HG03045 (cell line): ENCODE results near the gene TLE1.
"Not testable (repeated sequence)": the region's sequence is repeated elsewhere in the genome, so short reads cannot be mapped to it uniquely, and the experiment has no call there.

Experiments used
- ATAC-seq: cut with Tn5 transposase; IDR thresholded peaks from one replicate; pipeline ENCODE4 v1.9.1; 2021; ENCODE audit warnings: mild to moderate bottlenecking, moderate library complexity; ENCODE audit not compliant: unreplicated experiment

The TLE1 gene

DNA sequence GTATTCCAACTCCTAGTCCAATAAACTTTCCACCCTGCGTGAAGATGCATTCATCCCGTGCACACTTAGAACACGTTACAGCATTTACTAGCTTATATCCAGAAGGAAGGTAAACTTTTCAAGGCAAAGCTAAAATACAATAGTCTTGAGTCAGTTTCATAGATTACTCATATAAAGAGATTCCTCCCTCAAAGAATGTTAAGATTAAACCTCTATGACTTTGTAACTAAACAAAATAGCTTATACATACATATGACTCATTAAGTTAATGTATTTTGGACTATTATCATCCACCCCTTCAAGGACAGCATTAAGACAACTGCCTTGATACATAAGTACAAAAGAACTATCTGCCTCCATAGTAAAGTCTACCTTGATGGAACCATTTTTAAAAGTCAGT is 36.1 kb downstream of the TLE1 start:
- ATAC-seq: no peak

DNA sequence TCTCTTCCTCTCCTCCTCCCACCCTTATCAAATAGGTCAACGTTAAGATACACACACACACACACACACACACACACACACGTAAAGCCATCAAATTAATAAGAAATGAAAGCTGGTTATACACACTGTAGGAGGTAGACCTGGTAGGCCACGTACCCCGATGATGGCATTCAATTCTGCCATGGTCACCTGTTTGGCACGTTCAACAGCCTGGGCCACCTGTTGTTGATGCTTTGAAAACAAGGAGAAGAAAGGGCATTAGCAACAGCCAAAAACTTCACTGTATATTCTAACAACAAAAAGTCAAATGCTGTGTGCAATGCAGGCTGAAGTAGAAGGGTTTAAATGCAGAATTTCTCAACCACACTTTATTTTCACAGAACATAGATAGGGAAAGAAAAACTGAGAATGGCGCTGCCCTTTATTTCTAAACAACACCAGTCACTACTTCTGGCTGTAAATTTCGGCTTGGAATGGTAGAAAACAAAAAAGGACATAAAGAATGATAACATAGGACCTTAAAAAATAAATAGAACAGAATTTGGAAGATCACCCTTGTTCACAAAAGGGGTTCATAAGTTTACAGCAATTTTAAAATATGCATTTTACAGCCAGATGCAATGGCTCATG is 37.2 kb downstream of the TLE1 start:
- ATAC-seq: no peak

DNA sequence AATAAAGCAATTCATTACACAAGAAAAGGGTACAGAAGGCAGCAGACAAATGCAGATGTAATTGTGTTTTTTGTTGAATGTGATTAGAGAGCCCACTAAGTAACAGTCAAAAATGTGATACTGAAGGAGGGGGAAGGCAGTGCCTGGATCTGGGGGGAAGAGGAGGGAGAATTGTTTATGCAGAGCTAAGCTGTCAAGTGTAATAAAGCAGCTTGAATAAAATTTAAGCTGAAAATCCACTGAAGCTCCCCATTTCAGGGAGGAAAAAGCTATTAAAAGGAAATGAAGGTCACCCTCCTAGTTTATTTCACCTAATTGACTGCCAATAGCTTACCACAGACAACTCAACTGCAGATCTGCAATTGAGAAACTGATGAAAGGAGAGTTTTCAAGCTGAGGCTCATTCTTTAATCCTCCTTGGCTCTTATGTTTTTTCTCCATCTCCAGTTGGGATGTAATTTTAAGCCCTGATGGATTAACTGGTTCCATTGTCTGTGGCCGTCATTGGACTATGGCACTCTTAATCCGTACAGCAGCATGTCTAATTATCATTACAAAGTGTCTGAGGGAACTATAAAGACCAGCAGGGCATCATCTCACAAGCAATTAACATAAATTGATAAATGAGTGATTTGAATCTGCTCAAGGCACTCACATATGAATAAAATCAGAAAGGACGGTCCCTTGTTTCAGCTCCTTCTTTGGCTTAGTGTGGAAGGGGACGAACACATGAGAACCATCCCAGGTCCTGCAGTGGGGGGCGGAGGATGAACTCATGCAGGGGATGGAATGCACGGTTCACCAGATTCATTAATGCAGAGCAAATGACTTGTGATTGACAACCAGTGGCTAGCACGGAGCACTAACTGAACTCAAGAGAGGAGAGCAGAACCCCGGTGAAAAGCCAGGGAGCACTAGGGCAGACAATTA is 38.5 kb downstream of the TLE1 start:
- no peak for ATAC-seq

DNA sequence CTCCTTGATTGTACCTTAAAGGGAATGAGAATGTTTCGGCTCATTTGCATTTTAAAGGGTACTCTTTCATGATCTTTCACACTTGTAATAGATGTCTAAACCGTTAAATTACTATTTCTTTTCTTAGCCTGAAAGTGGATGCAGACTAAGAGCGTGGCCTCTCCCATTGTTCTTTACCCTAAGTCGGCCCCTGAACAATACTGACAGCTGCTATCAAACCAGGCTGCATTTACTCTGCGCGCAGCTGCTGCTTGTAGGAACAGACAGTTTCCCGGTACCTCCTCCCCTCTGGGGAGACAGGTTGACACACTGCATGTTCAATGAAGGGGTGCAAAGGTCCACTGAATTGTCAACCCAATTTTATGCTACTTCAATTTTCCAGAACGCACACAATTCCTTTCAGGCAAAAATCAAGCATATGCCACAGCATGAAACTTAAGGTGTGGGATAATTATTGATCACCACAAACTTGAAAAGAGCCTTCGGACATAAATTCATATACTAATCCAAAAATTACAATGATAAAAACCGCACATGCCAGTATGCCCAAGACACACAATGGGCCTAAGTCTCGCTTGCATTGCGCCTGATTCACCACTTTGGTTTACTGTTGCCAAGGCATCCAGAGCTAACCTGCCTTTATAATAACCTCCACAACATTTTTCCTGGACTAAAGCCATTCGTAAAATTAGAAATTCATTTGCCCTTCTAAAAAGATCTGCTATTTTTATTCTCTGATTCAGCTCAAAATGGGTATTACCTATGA is 39.7 kb downstream of the TLE1 start:
- no peak for ATAC-seq

DNA sequence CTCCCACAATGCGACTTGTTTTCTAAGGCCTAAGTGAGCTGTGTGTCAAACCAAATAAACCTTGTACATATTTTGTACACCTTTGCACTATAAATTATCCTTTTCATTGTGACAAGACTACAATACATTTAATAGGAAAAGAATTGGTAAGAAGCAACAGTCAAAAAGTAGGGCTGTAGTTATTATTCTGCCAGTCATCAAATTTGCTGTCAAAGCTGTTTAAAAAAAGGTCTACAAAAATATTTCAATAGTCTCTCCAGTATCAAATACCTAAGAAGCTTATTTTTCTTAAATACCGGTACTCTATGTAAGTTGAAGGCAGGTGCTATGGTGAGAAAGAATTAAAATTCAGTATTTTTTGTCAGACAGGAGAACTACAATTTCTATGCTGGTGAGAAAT is 40.5 kb downstream of the TLE1 start:
- ATAC-seq: no peak

DNA sequence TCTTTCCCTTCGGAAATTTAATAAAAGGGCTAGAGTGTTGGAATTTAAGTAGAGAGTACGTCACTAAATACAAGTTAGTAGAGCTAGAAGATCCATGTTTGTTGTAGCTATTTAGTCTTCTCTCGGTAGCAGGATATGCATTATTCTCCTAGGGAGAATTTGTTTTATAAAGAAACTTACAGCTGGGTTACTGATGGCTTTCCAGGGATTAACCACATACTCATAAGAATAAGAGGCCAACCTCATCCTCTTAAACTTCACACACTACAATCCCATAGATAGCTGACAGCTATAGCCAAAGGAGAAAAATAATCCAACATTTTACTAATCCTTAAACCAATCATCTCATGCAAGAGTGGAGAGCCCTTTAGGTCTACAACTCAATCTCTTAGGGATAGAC is 43.0 kb downstream of the TLE1 start:
- no peak for ATAC-seq

DNA sequence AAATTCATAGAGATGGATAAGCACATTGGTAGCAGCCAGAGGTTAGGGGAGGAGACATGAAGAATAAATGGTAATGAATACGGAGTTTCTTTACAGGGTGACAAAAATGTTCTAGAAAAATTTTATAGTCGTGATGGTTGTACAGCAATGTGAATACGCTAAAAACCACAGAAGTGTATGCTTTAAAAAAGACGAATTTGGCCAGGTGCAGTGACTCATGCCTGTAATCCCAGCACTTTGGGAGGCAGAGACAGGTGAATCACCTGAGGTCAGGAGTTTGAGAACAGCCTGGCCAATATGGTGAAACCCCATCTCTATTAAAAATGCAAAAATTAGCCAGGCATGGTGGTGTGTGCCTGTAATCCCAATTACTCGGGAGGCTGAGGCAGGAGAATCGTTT is 44.8 kb downstream of the TLE1 start:
- ATAC-seq: not testable (repeated sequence)

DNA sequence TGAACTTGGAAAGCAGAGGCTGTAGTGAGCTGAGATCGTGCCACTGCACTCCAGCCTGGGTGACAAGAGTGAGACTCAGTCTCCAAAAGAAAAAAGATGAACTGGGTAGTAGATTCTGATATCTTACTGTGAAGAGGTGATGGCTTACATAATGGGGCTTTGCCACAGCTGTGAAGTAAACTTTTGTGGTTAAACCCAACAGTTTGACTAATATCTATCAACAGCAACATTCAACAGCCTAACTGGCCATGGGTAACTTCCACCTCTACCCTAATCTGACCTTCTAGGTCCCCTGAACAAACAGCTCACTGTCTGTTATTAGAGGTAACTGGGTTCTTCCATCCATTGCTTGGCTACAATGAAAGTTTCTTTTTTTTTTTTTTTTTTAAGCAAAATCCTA is 52.1 kb downstream of the TLE1 start:
- no peak for ATAC-seq

DNA sequence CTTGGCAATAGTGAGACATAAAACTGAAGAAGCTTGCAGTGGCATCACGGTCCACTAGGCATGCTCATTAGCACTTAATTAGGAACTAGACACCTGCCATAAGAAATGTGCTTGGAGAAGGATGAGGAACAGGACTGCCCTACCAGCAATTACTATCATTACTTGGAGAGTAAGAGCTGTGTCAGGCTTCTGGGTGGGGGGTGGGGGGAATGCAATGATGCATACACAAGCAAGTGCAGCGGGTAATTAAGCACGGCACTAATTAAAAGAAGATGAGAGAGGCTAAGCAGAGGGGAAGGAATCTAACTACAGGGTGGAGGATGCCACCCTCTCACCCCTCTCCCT is 53.1 kb downstream of the TLE1 start:
- ATAC-seq: no peak

DNA sequence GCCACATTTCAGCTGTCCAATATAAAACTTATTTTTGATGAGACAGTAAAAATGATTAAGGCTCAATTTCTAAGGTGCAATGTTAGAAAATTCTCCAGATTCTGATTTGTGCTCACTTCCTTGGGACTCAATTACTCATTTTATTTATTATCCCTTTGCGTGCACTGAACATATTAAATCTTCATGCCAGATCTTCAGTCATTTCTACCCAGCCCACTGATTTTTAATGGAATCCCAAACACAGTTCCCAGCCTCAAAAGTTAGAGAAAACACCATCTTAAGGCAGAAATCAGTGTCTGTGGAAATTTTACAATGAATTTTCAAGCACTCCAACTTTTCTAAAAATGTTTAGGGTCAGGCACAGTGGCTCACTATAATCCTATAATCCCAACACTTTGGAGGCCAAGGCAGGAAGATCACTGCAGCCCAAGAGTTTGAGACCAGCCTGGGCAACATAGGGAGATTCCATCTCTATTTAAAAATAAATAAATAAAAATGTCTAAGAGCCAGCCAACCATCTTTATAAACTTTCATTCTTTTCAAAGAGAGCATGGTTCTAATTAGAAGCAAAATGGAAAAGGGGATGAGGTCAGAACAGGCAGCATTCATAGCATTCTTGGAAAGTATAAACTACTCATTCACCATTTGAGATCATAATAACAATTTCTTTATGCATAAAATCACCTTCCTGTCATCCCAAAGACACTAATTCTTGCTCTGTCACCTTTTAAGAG is 53.7 kb downstream of the TLE1 start:
- ATAC-seq: no peak

DNA sequence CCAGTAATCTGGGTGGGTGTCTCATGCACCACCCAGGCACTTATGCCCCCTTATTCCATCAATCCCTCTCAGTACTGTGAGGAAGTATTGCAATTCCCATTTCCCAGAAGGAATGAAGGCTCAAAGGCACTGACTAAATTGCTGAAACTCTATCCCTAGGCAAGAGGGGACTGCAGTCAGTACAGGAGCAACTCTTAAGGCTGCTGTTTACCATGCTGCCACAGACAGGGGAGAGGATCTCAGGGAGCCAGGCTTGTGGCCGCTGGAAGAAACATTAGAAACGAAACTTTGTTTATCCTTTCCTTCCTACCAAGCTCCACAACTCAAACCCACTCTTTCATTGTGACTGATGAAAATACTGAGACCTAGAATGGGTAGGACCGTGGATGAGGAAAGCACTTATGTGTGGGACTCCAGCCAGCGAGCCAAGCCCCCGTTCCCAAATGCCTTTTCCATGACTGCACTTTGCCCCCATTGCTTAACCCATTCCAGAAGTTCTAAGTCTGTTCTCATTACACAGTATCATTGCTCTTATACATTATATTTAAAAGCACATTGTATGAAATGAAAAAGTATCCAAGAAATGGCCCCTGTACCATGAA is 54.3 kb downstream of the TLE1 start:
- ATAC-seq: no peak

DNA sequence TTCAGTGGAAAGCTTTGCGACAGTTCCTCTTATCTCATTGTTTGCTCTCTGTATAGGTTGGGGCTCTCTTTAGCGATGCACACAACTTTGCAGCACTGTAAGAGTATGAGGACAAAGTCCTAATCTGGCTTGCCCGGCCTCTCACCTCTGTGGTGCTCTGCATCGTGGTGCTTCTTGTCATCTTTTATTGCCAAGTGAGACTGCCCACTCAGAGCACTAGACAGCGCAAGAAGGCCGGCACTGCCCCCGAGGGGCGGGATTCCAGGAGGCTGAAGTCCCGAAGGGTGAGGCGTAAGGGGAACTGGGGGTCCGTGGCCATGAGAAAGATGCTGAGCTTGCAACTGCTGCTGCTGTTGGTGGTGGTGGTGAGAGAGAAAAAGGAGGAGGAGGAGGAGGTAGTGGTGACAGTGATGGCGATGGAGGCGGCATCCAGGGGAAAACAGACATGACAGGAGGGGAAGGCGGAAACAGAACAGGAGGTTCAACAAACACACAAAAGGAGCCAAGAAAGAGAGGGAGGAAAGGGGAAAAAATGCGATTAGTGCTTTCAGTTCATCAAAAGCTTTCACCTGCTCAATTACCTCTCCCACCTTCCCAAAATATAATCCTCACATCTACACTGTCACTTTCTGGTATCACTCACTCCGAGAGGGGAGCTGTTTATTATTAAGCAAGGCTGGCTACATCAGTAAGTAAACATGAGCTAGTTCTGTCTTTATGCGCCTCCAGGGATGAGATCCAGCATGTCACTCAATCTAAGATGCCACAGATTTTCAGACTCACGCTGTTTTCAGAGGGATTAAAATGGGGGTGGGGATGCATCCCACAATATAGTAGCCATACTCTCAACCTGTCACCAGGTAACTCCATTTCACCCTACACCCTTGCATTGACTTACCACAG is 55.1 kb downstream of the TLE1 start:
- ATAC-seq: no peak

DNA sequence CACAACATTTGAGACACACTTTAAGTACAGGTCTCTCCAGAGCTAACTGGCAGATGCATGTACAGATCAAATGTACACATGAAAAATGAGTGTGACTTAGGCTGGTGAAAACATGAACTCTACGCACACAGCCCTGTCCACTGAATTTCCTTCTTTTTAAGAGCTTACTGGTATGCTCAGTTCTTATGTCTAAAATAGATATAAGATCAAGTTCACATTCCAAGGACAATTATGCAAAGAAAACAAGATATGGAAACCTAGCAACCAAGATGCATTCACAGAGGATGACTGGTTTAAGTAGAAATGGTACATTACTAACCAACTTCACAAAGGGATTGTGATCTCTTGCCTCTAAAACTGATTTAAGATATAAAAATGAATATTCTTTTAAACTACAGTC is 56.7 kb downstream of the TLE1 start:
- ATAC-seq: no peak

DNA sequence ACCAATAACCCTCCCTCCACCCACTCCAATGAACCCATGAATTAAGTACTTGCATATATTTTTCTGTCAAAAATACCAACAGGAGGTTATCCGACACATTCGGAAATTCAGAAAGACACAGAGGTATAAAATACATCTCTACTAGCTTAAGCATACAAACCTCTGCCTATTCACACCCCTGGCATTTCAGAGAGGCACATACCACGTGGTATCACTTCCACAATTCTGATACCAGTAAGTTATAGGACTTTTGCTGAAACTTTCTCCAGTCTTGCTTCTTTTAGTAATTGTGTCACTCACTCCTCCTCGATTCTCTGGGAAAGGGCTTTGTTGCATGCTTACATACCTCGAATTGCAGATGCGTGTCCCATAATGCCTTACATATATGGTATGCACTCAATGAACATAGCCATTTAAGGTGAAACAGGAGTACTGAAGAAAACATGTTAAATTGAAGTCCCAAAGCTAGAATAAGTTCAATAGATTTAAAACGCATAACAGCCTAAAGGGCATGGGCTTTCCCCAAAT is 58.1 kb downstream of the TLE1 start:
- no peak for ATAC-seq

DNA sequence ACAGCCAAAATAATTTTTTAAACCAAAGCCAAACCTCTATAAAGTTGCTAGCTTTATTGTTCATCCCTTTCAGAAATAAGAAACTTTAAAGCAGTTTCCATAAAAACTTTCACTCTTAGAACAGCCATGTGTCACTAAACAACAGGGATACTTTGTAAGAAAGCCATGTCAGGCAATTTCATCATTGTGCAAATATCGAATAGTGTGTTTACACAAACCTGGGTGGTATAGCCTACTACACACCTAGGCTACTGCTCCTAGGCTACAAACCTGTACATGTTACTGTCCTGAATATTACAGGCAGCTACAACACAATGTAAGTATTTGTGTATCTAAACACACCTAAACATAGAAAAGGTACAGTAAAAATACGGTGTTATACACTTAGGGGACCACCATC is 59.9 kb downstream of the TLE1 start:
- ATAC-seq: no peak

DNA sequence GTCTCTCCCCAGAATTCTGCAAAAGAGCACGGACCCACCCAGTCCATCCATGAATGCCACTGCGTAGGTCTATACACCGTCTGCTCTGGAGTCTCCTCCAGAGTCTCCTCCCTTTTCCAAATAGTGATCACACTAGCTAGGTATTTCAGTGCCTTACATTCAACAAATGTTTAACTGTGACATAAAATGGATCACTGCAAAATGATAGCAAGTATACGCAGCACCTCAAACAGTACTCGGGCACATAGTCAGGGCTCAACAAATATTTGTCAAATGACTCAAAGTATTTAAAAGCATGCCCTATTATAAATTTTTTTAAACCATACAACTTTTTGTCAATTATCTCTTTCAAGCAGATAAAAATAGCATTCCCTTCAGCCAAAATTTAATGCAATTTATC is 60.5 kb downstream of the TLE1 start:
- no peak for ATAC-seq

DNA sequence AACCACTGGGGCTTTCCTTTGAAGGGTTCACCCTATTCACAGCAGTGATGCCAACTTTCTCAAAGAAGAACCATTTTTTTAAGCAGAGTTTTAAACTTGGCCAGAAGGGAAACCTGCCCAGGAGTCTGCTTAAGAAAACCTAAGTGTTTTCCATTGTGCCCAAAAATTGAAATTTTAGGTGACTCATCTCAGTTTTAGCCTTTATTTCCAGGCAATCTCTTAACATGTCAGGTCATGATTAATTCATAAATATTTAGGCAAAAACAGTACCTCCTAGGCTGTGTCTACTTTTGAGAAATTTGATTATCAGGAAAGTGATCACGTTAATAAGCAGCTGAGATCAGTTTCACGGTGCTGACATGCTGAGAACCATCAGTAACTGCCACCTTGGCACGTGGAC is 61.9 kb downstream of the TLE1 start:
- ATAC-seq: no peak

DNA sequence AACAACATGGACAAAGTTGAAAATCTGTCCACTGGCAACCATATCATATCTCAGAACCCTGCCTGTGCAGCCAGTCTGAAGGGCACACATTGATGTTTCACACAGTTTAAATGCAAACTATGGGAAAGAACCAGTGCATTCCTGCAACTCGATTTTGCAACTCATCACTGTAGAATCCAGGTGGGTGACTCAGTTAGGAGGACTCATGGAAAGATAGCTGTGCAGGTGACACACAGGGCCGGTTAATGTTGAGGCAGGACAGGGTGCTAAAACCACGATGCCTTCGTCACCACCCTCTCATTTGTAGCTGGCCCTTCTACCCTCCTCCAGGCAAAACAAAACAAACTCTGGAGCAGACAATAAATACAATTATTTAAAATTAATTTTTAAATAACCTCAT is 62.8 kb downstream of the TLE1 start:
- no peak for ATAC-seq

DNA sequence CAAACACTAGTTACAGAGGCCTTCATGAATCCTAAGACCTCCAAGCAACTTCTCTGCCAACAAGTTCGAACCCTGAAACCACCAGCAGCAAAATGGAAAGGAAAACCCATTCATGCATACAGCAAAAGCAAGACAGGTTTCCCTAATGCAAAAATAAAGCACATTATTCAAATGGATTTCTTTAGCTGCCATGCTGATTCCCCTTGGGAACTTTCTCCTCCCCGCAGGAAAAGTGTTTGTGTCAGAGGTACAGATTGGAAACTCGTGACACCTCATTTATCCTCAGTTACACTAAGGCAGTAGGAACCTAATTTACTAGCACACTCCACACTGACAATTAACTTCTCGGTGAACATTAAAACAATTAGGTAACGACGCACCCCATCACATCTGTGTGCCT is 63.4 kb downstream of the TLE1 start:
- ATAC-seq: no peak

DNA sequence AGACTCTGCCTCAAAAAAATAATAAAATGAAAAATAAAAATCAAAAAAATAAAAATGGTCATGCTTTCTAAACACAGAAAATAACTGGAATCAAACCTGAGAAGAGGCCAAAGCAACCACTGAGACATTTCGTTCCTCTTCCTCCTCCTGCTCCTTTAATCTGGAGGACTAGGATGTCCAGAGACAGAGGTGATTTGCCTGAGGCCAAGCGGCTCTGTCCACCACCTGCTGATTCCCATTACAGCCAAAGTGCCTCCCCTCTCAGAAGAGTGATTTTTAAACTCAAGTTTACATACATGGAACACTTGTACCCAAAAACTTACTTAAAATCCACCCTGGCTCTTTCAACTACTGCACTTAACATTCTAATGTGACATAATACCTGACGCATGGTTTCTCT is 65.6 kb downstream of the TLE1 start:
- no peak for ATAC-seq
